Neural progenitor cell (in vitro differentiated cells): ENCODE measurements around the gene CLIP2. TPM values are rescaled to one million over a fixed set of nuclear protein-coding genes. Genes with fewer than 3 reads are reported as not detected.

Experiments
- DNase-seq: peaks from one replicate; pipeline ENCODE4 v3.0.0-alpha.2; 2016; ENCODE audit warnings: low spot score
- H2AFZ ChIP-seq: fragments of 200-600 bp; sonication (generic); replicated peaks from 2 replicates; pipeline ENCODE4 v1.6.1; 2016; ENCODE audit warnings: antibody characterized with exemption
- H3F3A ChIP-seq: fragments of 200-600 bp; sonication (generic); 2 replicates; pipeline ENCODE4 v1.6.1; 2016; ENCODE audit warnings: antibody characterized with exemption, low read depth
- H3K27ac ChIP-seq: fragments of 200-600 bp; sonication (generic); 2 replicates; pipeline ENCODE4 v1.5.1; 2016; ENCODE audit warnings: mild to moderate bottlenecking
- H3K27me3 ChIP-seq: fragments of 200-600 bp; sonication (generic); 2 replicates; pipeline ENCODE4 v1.6.1; 2016; ENCODE audit warnings: mild to moderate bottlenecking, moderate library complexity
- H3K36me3 ChIP-seq: fragments of 200-600 bp; sonication (generic); 2 replicates; pipeline ENCODE4 v1.5.1; 2016
- H3K4me1 ChIP-seq: fragments of 200-600 bp; sonication (generic); 2 replicates; pipeline ENCODE4 v1.6.1; 2016; ENCODE audit warnings: mixed run types
- H3K4me2 ChIP-seq: fragments of 200-600 bp; sonication (generic); 2 replicates; pipeline ENCODE4 v1.6.1; 2016
- H3K4me3 ChIP-seq: fragments of 200-600 bp; sonication (generic); 2 replicates; pipeline ENCODE4 v1.5.1; 2016
- H3K79me2 ChIP-seq: fragments of 200-600 bp; sonication (generic); 2 replicates; pipeline ENCODE4 v1.6.1; 2016; ENCODE audit warnings: low read depth
- H3K9ac ChIP-seq: fragments of 200-600 bp; sonication (generic); 2 replicates; pipeline ENCODE4 v1.6.1; 2016
- H3K9me3 ChIP-seq: fragments of 200-600 bp; sonication (generic); 2 replicates; pipeline ENCODE4 v1.5.1; 2016; ENCODE audit warnings: low read depth
- H4K20me1 ChIP-seq: fragments of 200-600 bp; sonication (generic); 2 replicates; pipeline ENCODE4 v1.6.1; 2016; ENCODE audit warnings: low read depth
- H3K27ac Mint-ChIP-seq: 3 replicates; pipeline ENCODE4 v1.8.0; 2021; ENCODE audit warnings: mixed read lengths
- H3K27me3 Mint-ChIP-seq: 2 replicates; pipeline ENCODE4 v1.8.0; 2022; ENCODE audit warnings: low read depth, mild to moderate bottlenecking, inconsistent platforms, moderate library complexity, mixed read lengths; ENCODE audit not compliant: insufficient read depth
- H3K36me3 Mint-ChIP-seq: 3 replicates; pipeline ENCODE4 v1.8.0; 2021; ENCODE audit warnings: mixed read lengths
- H3K4me1 Mint-ChIP-seq: 3 replicates; pipeline ENCODE4 v1.8.0; 2021; ENCODE audit warnings: mixed read lengths
- H3K4me3 Mint-ChIP-seq: 3 replicates; pipeline ENCODE4 v1.8.0; 2021; ENCODE audit warnings: mild to moderate bottlenecking, moderate library complexity, mixed read lengths
- H3K9me3 Mint-ChIP-seq: 3 replicates; pipeline ENCODE4 v1.8.0; 2020; ENCODE audit warnings: mixed read lengths
- EZH2 ChIP-seq: fragments of 200-600 bp; sonication (generic); IDR thresholded peaks from 2 replicates; pipeline ENCODE4 v1.6.1; 2017; ENCODE audit warnings: antibody characterized with exemption, mild to moderate bottlenecking, moderate library complexity
- EZH2phosphoT487 ChIP-seq: fragments of 200-600 bp; sonication (generic); IDR thresholded peaks from 2 replicates; pipeline ENCODE4 v1.6.1; 2017; ENCODE audit warnings: antibody characterized with exemption
- total RNA-seq: library from RNA; depleted of rRNA; stranded (reverse); fragments of >200 nt; gene quantifications from 2 replicates; pipeline ENCODE4 v1.2.3, GENCODE V29; 2015; ENCODE audit warnings: low replicate concordance
- TF ChIP-seq, protein P1 (sequence below): fragments of 200-600 bp; sonication (generic); IDR thresholded peaks from 2 replicates; pipeline ENCODE4 v1.5.1; 2017; ENCODE audit warnings: antibody characterized with exemption, mild to moderate bottlenecking

Gene CLIP2
- total RNA-seq, 1 donor from 2014 or later = 7.5 TPM

DNA sequence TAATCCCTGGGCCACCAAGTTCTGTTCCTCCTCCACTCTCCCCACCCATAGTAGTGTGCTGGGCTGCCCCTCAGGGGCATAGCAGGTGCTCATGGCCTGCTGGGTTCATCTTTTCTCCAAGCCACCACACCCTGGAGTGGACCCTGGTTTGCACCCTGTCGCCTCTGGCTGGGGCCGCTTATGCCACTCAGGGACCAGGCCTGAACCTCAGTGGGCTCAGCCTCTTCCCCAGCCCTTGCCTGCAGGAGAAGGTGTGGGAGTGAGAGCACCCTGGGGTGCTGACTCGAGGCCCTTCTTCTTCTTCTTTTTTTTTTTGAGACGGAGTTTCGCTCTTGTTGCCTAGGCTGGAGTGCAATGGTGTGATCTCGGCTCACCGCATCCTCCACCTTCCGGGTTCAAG lies 10.2 kb downstream of the CLIP2 start:
- Mint-ChIP-seq H3K9me3 (peaks cover 2% of the 10 kb centered on the region), H3K4me1 (peaks cover 11% of the 10 kb centered on the region), H3K27ac (no peak overlapping the region), H3K27me3 (no peaks in the 10 kb centered on the region), H3K36me3 (peaks cover 11% of the 10 kb centered on the region), H3K4me3 (no peak overlapping the region)
- H3K27ac ChIP-seq = no peak overlapping the region
- peaks cover 24% of the 10 kb centered on the region for H4K20me1 ChIP-seq
- no peak overlapping the region for H3K4me2 ChIP-seq
- no peaks in the 10 kb centered on the region for H3K4me1 ChIP-seq
- H3K79me2 ChIP-seq = peaks cover 11% of the 10 kb centered on the region
- H3F3A ChIP-seq = no peaks in the 10 kb centered on the region
- no peak overlapping the region for H2AFZ ChIP-seq
- H3K9me3 ChIP-seq = no peaks in the 10 kb centered on the region
- H3K27me3 ChIP-seq = no peaks in the 10 kb centered on the region
- DNase-seq = no peak
- TF ChIP-seq, protein P1, sequence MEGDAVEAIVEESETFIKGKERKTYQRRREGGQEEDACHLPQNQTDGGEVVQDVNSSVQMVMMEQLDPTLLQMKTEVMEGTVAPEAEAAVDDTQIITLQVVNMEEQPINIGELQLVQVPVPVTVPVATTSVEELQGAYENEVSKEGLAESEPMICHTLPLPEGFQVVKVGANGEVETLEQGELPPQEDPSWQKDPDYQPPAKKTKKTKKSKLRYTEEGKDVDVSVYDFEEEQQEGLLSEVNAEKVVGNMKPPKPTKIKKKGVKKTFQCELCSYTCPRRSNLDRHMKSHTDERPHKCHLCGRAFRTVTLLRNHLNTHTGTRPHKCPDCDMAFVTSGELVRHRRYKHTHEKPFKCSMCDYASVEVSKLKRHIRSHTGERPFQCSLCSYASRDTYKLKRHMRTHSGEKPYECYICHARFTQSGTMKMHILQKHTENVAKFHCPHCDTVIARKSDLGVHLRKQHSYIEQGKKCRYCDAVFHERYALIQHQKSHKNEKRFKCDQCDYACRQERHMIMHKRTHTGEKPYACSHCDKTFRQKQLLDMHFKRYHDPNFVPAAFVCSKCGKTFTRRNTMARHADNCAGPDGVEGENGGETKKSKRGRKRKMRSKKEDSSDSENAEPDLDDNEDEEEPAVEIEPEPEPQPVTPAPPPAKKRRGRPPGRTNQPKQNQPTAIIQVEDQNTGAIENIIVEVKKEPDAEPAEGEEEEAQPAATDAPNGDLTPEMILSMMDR = no peak
- TF ChIP-seq EZH2 = no peak
- TF ChIP-seq EZH2phosphoT487 = no peak
- no peaks in the 10 kb centered on the region for H3K36me3 ChIP-seq
- H3K9ac ChIP-seq = no peak overlapping the region
- H3K4me3 ChIP-seq = no peak overlapping the region

DNA sequence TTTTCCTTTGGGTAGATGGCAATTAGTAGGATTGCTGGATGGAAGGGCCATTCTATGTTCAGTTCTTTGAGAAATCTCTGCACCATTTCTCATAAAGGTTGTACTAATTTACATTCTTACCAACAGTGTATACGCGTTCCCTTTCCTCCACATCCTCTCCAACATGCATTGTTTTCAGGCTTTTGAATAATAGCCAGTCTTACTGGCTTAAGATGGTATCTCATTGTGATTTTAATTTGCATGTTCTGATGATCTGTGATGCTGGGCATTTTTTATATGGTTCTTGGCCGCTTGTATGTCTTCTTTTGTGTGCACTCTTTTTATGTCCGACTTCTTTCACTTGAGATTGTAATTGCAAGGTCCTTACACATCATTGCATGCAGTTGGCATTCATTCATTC lies 11.7 kb downstream of the CLIP2 start:
- H3K9me3 ChIP-seq = no peaks in the 10 kb centered on the region
- Mint-ChIP-seq H3K36me3 (peaks cover 5% of the 10 kb centered on the region), H3K27ac (no peak overlapping the region), H3K4me3 (no peak overlapping the region), H3K27me3 (no peaks in the 10 kb centered on the region), H3K4me1 (no peaks in the 10 kb centered on the region), H3K9me3 (peaks cover 1% of the 10 kb centered on the region)
- H3K4me3 ChIP-seq = no peak overlapping the region
- no peak for DNase-seq
- no peaks in the 10 kb centered on the region for H3F3A ChIP-seq
- TF ChIP-seq EZH2phosphoT487 = no peak
- H3K27me3 ChIP-seq = no peaks in the 10 kb centered on the region
- no peak overlapping the region for H3K9ac ChIP-seq
- peaks cover 13% of the 10 kb centered on the region for H4K20me1 ChIP-seq
- no peak overlapping the region for H3K27ac ChIP-seq
- H3K4me2 ChIP-seq = no peak overlapping the region
- no peaks in the 10 kb centered on the region for H3K4me1 ChIP-seq
- H2AFZ ChIP-seq = no peak overlapping the region
- peaks cover 3% of the 10 kb centered on the region for H3K79me2 ChIP-seq
- no peaks in the 10 kb centered on the region for H3K36me3 ChIP-seq

DNA sequence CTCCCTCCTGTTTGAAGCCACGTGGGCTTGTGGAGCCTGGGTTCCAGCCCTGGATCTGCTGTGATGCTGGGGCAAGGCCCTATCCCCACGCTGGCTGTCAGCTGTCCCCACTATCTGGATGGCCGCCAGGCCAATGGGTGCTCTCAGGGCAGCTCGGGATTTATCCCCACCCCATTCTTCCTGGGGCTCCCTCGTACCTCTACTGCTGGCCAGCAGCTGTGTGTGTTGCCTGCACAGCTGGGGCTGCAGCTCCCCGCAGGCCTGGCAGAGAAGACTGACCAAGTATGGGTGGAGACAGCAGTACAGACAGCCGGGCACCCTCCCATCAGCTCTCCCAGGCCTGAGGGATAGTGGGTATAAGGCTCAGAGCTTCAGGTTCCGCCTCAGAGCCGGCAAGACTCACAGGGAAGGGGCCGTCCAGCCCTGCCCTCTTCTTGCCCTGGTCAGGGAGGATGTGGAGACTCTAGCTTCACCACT lies 13.6 kb downstream of the CLIP2 start:
- Histone ChIP-seq H3K27ac (no peak overlapping the region), H3K36me3 (no peaks in the 10 kb centered on the region), H3K4me2 (no peak overlapping the region), H3K79me2 (no peaks in the 10 kb centered on the region), H3K4me3 (no peak overlapping the region), H4K20me1 (peaks cover 20% of the 10 kb centered on the region), H2AFZ (no peak overlapping the region), H3F3A (no peaks in the 10 kb centered on the region), H3K27me3 (no peaks in the 10 kb centered on the region), H3K4me1 (peaks cover 6% of the 10 kb centered on the region), H3K9me3 (no peaks in the 10 kb centered on the region), H3K9ac (no peak overlapping the region)
- Mint-ChIP-seq H3K27ac (no peak overlapping the region), H3K27me3 (peaks cover 3% of the 10 kb centered on the region), H3K4me3 (no peak overlapping the region), H3K4me1 (peaks cover 8% of the 10 kb centered on the region), H3K36me3 (peaks cover 3% of the 10 kb centered on the region), H3K9me3 (no peaks in the 10 kb centered on the region)
- DNase-seq = no peak
- TF ChIP-seq, protein P1 = no peak
- TF ChIP-seq EZH2 (no peak), EZH2phosphoT487 (no peak)

DNA sequence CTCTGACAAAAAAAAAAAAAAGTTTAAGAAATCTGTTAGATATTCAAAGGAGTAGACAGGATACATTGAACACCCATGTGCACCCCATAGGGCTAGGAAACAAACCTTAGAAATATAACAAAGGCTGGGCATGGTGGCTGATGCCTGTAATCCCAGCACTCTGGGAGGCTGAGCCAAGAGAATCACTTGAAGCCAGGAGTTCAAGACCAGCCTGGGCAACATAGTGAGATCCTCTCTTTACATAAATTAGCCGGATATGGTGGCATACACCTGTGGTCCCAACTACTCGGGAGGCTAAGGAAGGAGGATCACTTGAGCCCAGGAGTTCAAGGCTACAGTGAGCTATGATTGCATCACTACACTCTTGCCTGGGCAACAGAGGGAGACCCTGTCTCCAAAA lies 15.3 kb downstream of the CLIP2 start:
- Histone ChIP-seq H3K4me2 (no peak overlapping the region), H3K4me1 (peaks cover 6% of the 10 kb centered on the region), H3K27ac (no peak overlapping the region), H3K4me3 (no peak overlapping the region), H3K79me2 (no peaks in the 10 kb centered on the region), H3K27me3 (no peaks in the 10 kb centered on the region), H4K20me1 (peaks cover 21% of the 10 kb centered on the region), H3K9me3 (no peaks in the 10 kb centered on the region), H2AFZ (no peak overlapping the region), H3K36me3 (no peaks in the 10 kb centered on the region), H3K9ac (no peak overlapping the region), H3F3A (no peaks in the 10 kb centered on the region)
- H3K9me3 Mint-ChIP-seq = no peaks in the 10 kb centered on the region
- H3K27me3 Mint-ChIP-seq = peaks cover 4% of the 10 kb centered on the region
- H3K27ac Mint-ChIP-seq = no peak overlapping the region
- peaks cover 9% of the 10 kb centered on the region for H3K4me1 Mint-ChIP-seq
- no peak for DNase-seq
- TF ChIP-seq, protein P1 = no peak
- TF ChIP-seq EZH2 (no peak), EZH2phosphoT487 (no peak)
- H3K4me3 Mint-ChIP-seq = no peak overlapping the region
- peaks cover 5% of the 10 kb centered on the region for H3K36me3 Mint-ChIP-seq
